Measurements from ENCODE around the gene GALNT10. TPM values are rescaled to one million over a fixed set of nuclear protein-coding genes. Genes with fewer than 3 reads are reported as not detected.

GALNT10 gene
- total and polyA plus RNA-seq, 10 of the 15 experiments (the other 5 are each of a cell fraction or from before 2014, with no cell fraction given): 3.9 to 35.4 (median 15.5) TPM

- ChIA-PET CTCF (interaction anchor here (0.9 to 1.2 kb wide), 3 partner anchors 8 to 14 kb away, joined by 3 read pairs; no protein-coding TSS in a partner anchor), RAD21 (ENCODE audit: unreplicated experiment) (interaction anchor here (0.6 kb wide), 1 partner anchor 29 kb away, joined by 3 read pairs; no protein-coding TSS in a partner anchor), POLR2A (interaction anchor here (0.6 to 0.8 kb wide), 3 partner anchors 7 to 812 kb away, joined by 3 to 5 read pairs (median 3); no protein-coding TSS in a partner anchor), SMC1A (ENCODE audit: uncharacterized antibody, unreplicated experiment) (interaction anchor here (0.9 to 1.7 kb wide), 2 partner anchors 9 to 13 kb away, joined by 3 read pairs; no protein-coding TSS in a partner anchor)
- DNase-seq (ENCODE audit: low read depth, low spot score) (no peak), ATAC-seq (no peak), FAIRE-seq (no peak)
- Histone ChIP-seq H3K36me3 (ENCODE audit: control insufficient read depth in 2 of 2, insufficient read depth in 2 of 2, low read length in 1 of 2) (peaks cover 4 to 5% of the 10 kb centered on the region in 2 experiments; a peak in 3 of 4 replicates), H3K4me1 (ENCODE audit: control insufficient read depth, insufficient read depth, low read length) (no peaks in the 10 kb centered on the region), H3K27ac (ENCODE audit: control insufficient read depth, insufficient read depth) (no peak overlapping the region), H3K27me3 (replicated peaks in 1 of 2; ENCODE audit: control insufficient read depth in 2 of 2, insufficient read depth in 2 of 2, low read length in 1 of 2) (no peaks in the 10 kb centered on the region), H4K20me1 (ENCODE audit: control insufficient read depth, insufficient read depth) (no peaks in the 10 kb centered on the region), H3K9ac (ENCODE audit: control insufficient read depth, insufficient read depth, low read length) (no peak overlapping the region), H3K79me2 (ENCODE audit: control insufficient read depth, insufficient read depth, low read length) (no peaks in the 10 kb centered on the region), H3K9me3 (replicated peaks; ENCODE audit: control insufficient read depth, insufficient read depth, low read length) (no peaks in the 10 kb centered on the region), H2AFZ (ENCODE audit: control insufficient read depth, low read depth, low read length) (no peak overlapping the region), H3K4me2 (ENCODE audit: control insufficient read depth, insufficient read depth) (no peak overlapping the region), H3K4me3 (no peak overlapping the region)
- intact Hi-C loops (cut with micrococcal nuclease; ENCODE audit: unreplicated experiment): no loop called here
- in situ Hi-C loops (cut with MboI): no loop called here
- no TSS peak for BruUV-seq (replicated peaks)
- TF ChIP-seq FOS (IDR thresholded peaks at IDR 0.05; ENCODE audit: borderline replicate concordance, extremely low read depth, insufficient read length) (no peak), EZH2 (IDR thresholded peaks at IDR 0.05; ENCODE audit: borderline replicate concordance, control insufficient read depth, low read depth, low read length) (no peak), SIN3A (IDR thresholded peaks at IDR 0.05; ENCODE audit: low read depth, low read length) (no peak), RB1 (IDR thresholded peaks at IDR 0.05; ENCODE audit: borderline replicate concordance) (no peak), ATF7 (IDR thresholded peaks at IDR 0.05; ENCODE audit: low read depth) (no peak), SMAD5 (IDR thresholded peaks at IDR 0.05; ENCODE audit: low read depth) (no peak), USF1 (IDR thresholded peaks at IDR 0.05; ENCODE audit: borderline replicate concordance, extremely low read length, insufficient read depth, low read depth, low read length) (no peak), E4F1 (IDR thresholded peaks at IDR 0.05; ENCODE audit: borderline replicate concordance, partially characterized antibody) (no peak), POLR2AphosphoS5 (IDR thresholded peaks at IDR 0.05; ENCODE audit: low read length) (no peak), SPI1 (IDR thresholded peaks at IDR 0.05; ENCODE audit: borderline replicate concordance, insufficient read depth, low read depth, low read length) (no peak), RAD51 (IDR thresholded peaks at IDR 0.05) (no peak), CBFB (IDR thresholded peaks at IDR 0.05; ENCODE audit: low read depth) (no peak), POU2F2 (IDR thresholded peaks at IDR 0.05; ENCODE audit: borderline replicate concordance, low read depth, low read length) (no peak), RFX5 (IDR thresholded peaks at IDR 0.05; ENCODE audit: low read depth, low read length) (no peak), SKIL (IDR thresholded peaks at IDR 0.05; ENCODE audit: low read depth, poor library complexity, severe bottlenecking) (no peak), SMARCA5 (IDR thresholded peaks at IDR 0.05) (no peak)
- WGBS (ENCODE audit: insufficient coverage, insufficient replicate concordance, low lambda C conversion rate, missing lambda C conversion rate): 67% methylated on average over 3 of the region's 3 CpGs
Measured at GRCh38 chr5:154375329-154376008, 184.9 kb downstream of the GALNT10 start.
